GM19463 (cell line): Measurements from ENCODE around the gene ARHGEF16.

ENCODE experiments used
- ATAC-seq: cut with Tn5 transposase; IDR thresholded peaks from one replicate; pipeline ENCODE4 v1.9.1; 2021; ENCODE audit warnings: mild to moderate bottlenecking, moderate library complexity; ENCODE audit not compliant: unreplicated experiment

Gene ARHGEF16

DNA sequence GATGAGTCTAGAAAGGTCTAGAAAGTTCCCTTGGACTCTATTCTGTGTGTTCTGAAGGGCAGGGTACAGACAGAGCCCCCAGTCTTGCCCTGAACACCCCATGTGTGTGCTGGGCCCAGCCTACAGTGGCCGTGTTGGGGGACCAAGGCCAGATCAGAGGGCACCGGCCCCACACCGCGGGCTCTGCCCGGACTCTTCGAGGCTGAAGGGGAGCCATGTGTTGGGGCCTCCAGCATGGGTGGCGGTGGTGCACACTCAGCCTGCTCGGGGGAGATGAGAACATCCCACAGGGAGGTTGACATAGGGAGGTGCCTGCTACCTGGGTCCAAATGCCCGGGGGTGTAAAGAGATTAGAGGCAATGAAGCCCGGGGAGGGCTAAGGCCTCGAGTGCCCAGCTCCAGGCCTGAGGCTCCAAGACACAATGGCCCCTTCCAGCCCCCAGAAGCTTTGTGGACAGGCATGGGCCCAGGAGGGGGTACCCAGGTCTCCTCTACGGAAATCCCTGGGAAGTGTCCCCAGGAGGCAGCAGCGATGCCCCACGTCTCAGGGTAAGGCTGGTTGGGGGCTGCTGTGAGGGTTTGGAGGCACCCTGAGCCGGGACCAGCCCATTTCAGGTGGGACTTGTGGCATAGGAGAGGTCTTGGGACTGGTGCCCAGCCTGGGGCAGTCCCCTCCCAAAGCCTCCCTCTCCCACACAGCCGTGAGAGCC, 12.1 kb downstream of the ARHGEF16 start:
- no peak for ATAC-seq

GRCh38 chr1:3467096-3468036, 12.9 kb downstream of the ARHGEF16 start:
- ATAC-seq, result no peak

DNA sequence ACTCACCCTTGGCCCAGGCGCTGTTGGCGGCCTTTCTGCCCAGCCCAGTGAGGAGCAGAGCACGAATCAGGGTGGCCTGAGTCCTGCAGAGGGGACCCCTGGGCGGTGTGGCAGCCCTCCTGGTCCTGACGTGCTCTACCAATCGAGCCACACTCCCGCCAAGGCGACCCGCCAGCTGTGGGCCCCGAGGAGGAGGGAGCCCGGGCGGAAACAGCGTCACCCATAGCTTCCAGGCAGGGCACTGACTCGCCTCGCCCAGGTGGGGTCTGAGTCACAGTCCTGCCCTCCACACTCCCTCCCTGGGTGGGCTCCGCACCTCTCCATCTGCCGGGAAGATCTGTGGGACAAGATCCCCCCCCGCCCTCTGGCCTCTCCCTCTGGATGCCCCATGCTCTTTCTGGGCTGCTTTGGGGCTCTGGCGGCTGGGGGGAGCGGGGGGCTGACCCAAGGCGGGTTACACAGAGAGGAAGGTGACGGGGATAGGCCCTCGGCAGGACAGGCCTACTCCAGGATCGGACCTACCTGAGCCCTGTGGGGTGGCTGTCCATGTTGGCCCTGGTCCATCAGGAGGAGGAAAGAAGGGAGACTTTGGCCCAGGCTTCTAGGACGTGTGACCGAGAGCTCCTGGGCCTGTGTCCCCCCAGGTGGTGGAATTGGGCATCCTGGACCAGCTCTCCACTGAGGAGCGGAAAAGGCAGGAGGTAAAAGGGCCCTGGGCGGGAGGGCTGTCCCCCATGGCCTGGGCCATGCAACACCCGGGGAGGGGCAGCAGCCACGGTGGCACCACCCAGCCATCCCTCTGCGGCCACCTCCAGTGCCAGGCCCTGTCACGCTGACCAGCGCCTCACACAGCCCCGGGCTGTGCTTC, 14.0 kb downstream of the ARHGEF16 start:
- ATAC-seq, result no peak

GRCh38 chr1:3469104-3469848, 14.8 kb downstream of the ARHGEF16 start:
- no peak for ATAC-seq

GRCh38 chr1:3469849-3470649, 15.6 kb downstream of the ARHGEF16 start:
- ATAC-seq, result no peak

GRCh38 chr1:3470650-3471355, 16.3 kb downstream of the ARHGEF16 start:
- ATAC-seq, result no peak

DNA sequence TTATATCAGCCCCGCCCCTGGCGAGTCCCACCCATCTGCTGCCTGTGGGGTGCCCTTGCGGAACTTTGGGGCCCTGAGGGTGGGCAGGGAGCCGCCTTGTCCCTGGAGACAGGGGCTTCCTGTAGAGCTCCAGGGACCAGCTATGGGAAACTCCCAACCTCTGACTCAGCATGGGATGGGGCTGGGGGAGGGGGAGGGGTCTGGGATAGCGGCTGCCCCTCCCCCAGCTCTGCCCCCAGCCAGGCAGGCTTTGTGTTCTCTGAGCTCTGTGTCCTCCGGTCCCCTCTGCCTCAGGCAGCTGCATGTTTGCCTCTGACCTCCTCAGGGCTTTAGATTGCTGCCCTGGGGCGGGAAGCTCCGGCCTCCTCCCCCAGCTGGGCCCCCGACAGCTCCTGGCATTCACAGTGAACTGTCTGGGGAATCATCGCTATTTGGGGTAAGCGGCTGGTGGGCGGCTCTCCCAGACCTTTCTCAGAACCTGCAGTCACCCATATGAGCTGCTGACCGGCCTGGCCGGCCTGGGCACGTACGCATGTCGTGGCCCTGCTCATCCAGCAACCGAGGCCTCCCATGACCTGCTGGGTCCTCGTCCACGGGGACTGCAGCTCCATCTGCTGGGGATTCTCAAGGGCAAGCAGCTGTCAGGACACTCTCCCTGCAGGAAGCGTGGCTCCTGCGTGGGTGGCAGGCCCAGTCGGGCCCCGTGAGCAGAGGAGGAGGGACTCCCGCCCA, 17.1 kb downstream of the ARHGEF16 start:
- no peak for ATAC-seq

DNA sequence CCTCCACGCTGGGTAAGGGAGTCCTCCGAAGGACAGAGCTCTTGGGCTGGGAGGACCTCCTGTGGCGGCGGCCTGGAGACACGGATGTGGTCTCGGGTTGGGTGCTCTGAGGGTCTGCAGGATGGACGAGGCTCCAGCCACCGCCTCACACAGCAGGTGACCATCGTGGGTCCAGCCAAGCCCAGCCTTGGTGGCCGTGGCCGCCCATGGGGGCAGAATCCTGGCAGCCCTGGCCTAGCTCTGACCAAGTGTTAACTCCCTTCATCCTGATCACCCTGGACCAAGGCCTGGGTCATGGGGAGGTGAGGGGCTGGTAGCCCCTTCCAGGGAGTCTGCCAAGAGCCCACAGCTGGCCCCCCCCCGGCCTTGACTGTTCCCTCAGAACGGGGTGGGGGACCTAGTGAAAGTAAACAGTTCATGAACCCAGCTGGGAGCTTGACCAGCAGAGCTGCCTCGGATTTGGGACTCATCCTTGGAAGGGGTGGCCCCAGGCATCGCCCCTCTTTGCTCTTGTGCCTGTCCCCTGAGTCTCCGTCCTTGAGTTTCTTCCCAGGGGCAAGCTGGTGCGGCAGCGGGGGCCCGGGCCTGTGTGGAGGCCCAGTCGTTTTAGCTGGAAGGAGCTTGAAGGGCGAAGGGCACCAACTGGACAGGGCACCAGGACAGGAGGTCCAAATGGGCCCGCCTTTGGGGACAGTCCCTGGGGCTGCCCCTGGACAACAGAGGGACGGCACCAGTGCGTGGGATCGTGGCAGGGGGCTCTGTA, 17.8 kb downstream of the ARHGEF16 start:
- ATAC-seq, result no peak

- ATAC-seq, result no peak
Measured at GRCh38 chr1:3472906-3473305, 18.4 kb downstream of the ARHGEF16 start.

- no peak for ATAC-seq
Measured at GRCh38 chr1:3473381-3473844, 18.9 kb downstream of the ARHGEF16 start.

- ATAC-seq, result no peak
Measured at GRCh38 chr1:3474016-3474415, 19.6 kb downstream of the ARHGEF16 start.

GRCh38 chr1:3474421-3474820, 20.0 kb downstream of the ARHGEF16 start:
- no peak for ATAC-seq

DNA sequence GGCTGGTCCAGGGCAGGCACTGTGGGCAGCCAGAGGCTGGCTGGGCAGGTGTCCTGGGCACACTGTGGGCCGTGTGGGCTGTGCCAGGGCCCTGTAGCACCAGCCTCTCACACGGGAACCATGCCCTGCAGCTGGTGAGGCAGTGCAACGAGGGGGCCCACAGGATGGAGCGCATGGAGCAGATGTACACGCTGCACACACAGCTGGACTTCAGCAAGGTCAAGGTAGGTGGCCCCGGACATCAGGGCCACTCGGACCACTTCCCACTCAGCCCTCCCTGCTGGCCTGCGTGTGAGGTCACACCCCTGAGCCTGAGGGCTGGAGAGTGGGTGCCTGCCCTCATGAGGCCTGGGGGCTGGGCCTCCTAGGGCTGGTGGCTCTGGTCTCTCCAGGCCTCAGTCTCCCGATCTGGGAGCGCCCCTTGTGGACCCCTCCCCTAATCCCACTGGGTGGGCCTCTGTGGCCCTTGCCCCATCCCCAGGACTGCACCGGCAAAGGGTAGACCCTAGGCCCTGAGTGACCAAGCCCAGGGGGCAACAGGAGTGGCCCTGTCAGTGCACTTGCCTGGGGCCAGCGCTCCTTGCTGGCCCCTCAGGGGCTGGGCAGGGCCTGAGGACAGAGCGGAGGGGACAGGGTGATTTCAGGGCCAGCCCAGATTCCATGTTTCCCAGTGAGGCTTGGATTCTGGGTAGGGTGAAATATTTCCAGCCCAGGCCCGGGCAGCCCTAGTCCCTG, 21.5 kb downstream of the ARHGEF16 start:
- no peak for ATAC-seq

- no peak for ATAC-seq
Measured at GRCh38 chr1:3476666-3477065, 22.2 kb downstream of the ARHGEF16 start.

GRCh38 chr1:3477241-3477995, 23.0 kb downstream of the ARHGEF16 start:
- ATAC-seq, result no peak

DNA sequence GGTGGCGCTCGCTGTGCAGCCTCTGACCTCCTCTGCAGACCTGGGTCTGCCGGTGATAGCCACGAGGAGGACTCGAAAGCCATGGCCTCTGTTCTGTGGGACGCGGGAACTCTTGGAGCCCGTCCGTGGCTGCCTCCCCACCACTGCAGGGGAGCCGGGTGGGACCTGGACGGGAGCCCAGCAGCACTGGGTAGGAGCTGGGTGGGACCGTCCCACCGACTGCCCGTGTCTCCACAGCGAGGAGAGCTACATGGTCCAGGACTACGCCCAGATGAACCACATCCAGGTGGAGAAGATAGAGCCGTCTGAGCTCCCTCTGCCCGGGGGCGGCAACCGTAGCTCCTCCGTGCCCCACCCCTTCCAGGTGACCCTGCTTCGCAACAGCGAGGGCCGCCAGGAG, 23.7 kb downstream of the ARHGEF16 start:
- ATAC-seq, result no peak
